OCI-LY3 (cell line): ENCODE results near the gene SLC3A2.

ENCODE experiments used
- CTCF ChIP-seq: fragments of 200-600, 300-600 bp; sonication (generic); IDR thresholded peaks from 2 replicates; pipeline ENCODE4 v1.5.1; 2014; ENCODE audit warnings: antibody characterized with exemption, low read length, low read depth
- EZH2phosphoT487 ChIP-seq: fragments of 200-600 bp; shearing (Covaris generic); IDR thresholded peaks from 2 replicates; pipeline ENCODE4 v1.6.1; 2018; ENCODE audit warnings: antibody characterized with exemption, mixed run types, low read depth

- no peak for TF ChIP-seq CTCF
- TF ChIP-seq EZH2phosphoT487: no peak
Observed at GRCh38 chr11:62928011-62928410, 47.3 kb downstream of the SLC3A2 start.
